Measurements from ENCODE around the gene EBP.

Gene EBP

GRCh38 chrX:48482526-48482925 is 39.1 kb upstream of the EBP start:
- no peak for DNase-seq (ENCODE audit: insufficient read length, low spot score)
- FAIRE-seq = no peak
- no peak for TF ChIP-seq POLR2A (IDR thresholded peaks at IDR 0.05; ENCODE audit: low read depth, low read length)

GRCh38 chrX:48487362-48487798 is 34.2 kb upstream of the EBP start:
- no peak for FAIRE-seq
- no peak for TF ChIP-seq POLR2A (IDR thresholded peaks at IDR 0.05; ENCODE audit: low read depth, low read length)
- DNase-seq (ENCODE audit: insufficient read length, low spot score) = peak; percentile 28

GRCh38 chrX:48488034-48488433 is 33.6 kb upstream of the EBP start:
- no peak for TF ChIP-seq POLR2A (IDR thresholded peaks at IDR 0.05; ENCODE audit: low read depth, low read length)
- no peak for DNase-seq (ENCODE audit: insufficient read length, low spot score)
- no peak for FAIRE-seq

GRCh38 chrX:48489296-48489695 is 32.3 kb upstream of the EBP start:
- FAIRE-seq (no peak), DNase-seq (ENCODE audit: insufficient read length, low spot score) (no peak)
- no peak for TF ChIP-seq POLR2A (IDR thresholded peaks at IDR 0.05; ENCODE audit: low read depth, low read length)

- FAIRE-seq (no peak), DNase-seq (ENCODE audit: insufficient read length, low spot score) (no peak)
- TF ChIP-seq POLR2A (IDR thresholded peaks at IDR 0.05; ENCODE audit: low read depth, low read length) = no peak
Observed at GRCh38 chrX:48489892-48490291, 31.7 kb upstream of the EBP start.

GRCh38 chrX:48490661-48491060 is 30.9 kb upstream of the EBP start:
- no peak for TF ChIP-seq POLR2A (IDR thresholded peaks at IDR 0.05; ENCODE audit: low read depth, low read length)
- FAIRE-seq (no peak), DNase-seq (ENCODE audit: insufficient read length, low spot score) (no peak)

- TF ChIP-seq POLR2A (IDR thresholded peaks at IDR 0.05; ENCODE audit: low read depth, low read length) = no peak
- no peak for FAIRE-seq
- no peak for DNase-seq (ENCODE audit: insufficient read length, low spot score)
Observed at GRCh38 chrX:48491809-48492208, 29.8 kb upstream of the EBP start.

- TF ChIP-seq POLR2A (IDR thresholded peaks at IDR 0.05; ENCODE audit: low read depth, low read length) = no peak
- DNase-seq (ENCODE audit: insufficient read length, low spot score) = no peak
- no peak for FAIRE-seq
Observed at GRCh38 chrX:48492293-48492910, 29.2 kb upstream of the EBP start.

- FAIRE-seq (no peak), DNase-seq (ENCODE audit: insufficient read length, low spot score) (no peak)
- TF ChIP-seq POLR2A (IDR thresholded peaks at IDR 0.05; ENCODE audit: low read depth, low read length) = no peak
Observed at GRCh38 chrX:48493890-48494364, 27.7 kb upstream of the EBP start.

GRCh38 chrX:48496660-48497059 is 24.9 kb upstream of the EBP start:
- no peak for TF ChIP-seq POLR2A (IDR thresholded peaks at IDR 0.05; ENCODE audit: low read depth, low read length)
- no peak for DNase-seq (ENCODE audit: insufficient read length, low spot score)
- no peak for FAIRE-seq

- TF ChIP-seq POLR2A (IDR thresholded peaks at IDR 0.05; ENCODE audit: low read depth, low read length) = no peak
- FAIRE-seq = no peak
- no peak for DNase-seq (ENCODE audit: insufficient read length, low spot score)
Observed at GRCh38 chrX:48497871-48498270, 23.7 kb upstream of the EBP start.

- peak; percentile 30 for DNase-seq (ENCODE audit: insufficient read length, low spot score)
- no peak for FAIRE-seq
- TF ChIP-seq POLR2A (IDR thresholded peaks at IDR 0.05; ENCODE audit: low read depth, low read length) = no peak
Observed at GRCh38 chrX:48498374-48498809, 23.2 kb upstream of the EBP start.

GRCh38 chrX:48504261-48504660 is 17.3 kb upstream of the EBP start:
- DNase-seq (ENCODE audit: insufficient read length, low spot score) = no peak
- no peak for TF ChIP-seq POLR2A (IDR thresholded peaks at IDR 0.05; ENCODE audit: low read depth, low read length)
- FAIRE-seq = no peak

GRCh38 chrX:48505481-48505880 is 16.1 kb upstream of the EBP start:
- DNase-seq (ENCODE audit: insufficient read length, low spot score) (no peak), FAIRE-seq (no peak)
- TF ChIP-seq POLR2A (IDR thresholded peaks at IDR 0.05; ENCODE audit: low read depth, low read length) = no peak

- TF ChIP-seq POLR2A (IDR thresholded peaks at IDR 0.05; ENCODE audit: low read depth, low read length) = no peak
- FAIRE-seq = no peak
Observed at GRCh38 chrX:48507246-48507645, 14.4 kb upstream of the EBP start.

More at GRCh38 chrX:48507246-48507645, 14.4 kb upstream of the EBP start:
- DNase-seq (ENCODE audit: insufficient read length, low spot score) = no peak
